Measurements from ENCODE around the gene EEA1. TPM values are rescaled to one million over a fixed set of nuclear protein-coding genes. Genes with fewer than 3 reads are reported as not detected.

The EEA1 gene
- polyA plus RNA-seq, 2 of the 4 experiments (the other 2 are of a cell fraction) = 6.6 to 8.1 TPM

DNA sequence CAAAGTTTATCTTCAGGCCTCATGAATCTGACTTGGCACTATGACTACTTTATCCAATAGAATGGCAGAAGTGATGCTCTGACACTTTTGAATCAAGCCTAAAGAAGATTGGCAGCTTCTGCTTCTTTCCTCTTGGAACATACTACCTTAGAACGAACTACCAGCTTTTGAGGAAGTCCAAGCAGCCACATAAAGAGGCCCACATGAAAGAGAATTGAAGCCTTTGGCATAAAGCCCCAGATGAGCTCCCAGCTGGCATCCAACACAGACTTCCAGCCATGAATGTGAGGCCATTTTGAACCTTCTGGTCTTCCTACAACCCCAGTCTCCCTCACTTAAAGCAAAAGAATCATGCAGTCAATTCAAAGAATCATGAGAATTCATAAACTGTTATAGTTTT, 65.8 kb downstream of the EEA1 start:
- no peak overlapping the region for H3K27ac ChIP-seq
- ChIA-PET POLR2A (no interaction called here), CTCF (no interaction called here)
- H3K4me2 ChIP-seq = no peak overlapping the region
- no peaks in the 10 kb centered on the region for H3K4me1 ChIP-seq
- ATAC-seq (no peak), FAIRE-seq (no peak), DNase-seq (ENCODE audit: low read depth in 1 of 2, low spot score in 1 of 2) (no peak)
- WGBS (ENCODE audit: missing lambda C conversion rate) = 87% methylated on average over 1 of the region's 1 CpG
- H3K9me3 ChIP-seq = no peaks in the 10 kb centered on the region
- H3K4me3 ChIP-seq = no peak overlapping the region
- TF ChIP-seq JUNB (IDR thresholded peaks at IDR 0.05) = no peak
- no peak for TF ChIP-seq MAX (IDR thresholded peaks at IDR 0.05)
- TF ChIP-seq GATA3 (IDR thresholded peaks at IDR 0.05; ENCODE audit: borderline replicate concordance) = no peak
- no peak for TF ChIP-seq HOXB13 (CRISPR knock-in tag; IDR thresholded peaks at IDR 0.05; ENCODE audit: low read depth)

DNA sequence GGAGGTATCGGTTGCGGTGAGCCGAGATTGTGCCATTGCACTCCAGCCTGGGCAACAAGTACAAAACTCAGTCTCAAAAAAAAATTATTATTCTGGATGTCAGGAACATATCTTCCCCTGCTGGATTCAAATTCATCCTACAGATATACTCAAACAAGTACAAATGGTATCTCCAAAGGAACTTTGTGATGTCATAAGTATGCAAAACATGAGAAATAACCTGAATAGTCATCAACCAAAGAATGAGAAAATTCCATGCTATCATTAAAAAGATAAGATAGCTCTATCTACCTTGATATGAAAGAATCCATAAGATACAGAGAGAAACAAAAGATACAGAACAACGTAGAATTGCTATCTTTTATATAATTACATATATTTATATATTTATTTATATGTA, 67.7 kb downstream of the EEA1 start:
- CTCF ChIA-PET = interaction anchor here (0.6 to 0.7 kb wide), 3 partner anchors 9 to 1073 kb away, joined by 3 to 5 read pairs (median 4); no protein-coding TSS in a partner anchor

DNA sequence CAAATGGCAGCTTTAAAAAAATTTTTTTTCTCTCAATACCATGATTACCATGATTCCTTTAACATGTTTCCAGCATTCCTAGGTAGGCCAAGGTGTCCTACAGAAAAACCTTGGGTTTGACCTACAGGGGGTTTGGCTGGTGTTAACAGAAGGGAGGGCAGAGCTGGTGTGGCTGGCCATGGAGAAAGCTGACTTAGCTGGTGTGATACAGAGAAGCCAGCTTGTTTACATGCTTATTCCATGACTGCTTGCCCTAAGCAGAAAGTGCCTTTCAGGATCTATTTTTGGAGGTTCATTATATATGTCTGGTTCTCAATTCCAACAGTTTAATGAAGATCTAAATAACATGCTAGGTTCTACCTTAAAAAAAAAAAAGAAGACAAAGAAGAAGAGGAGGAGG, 68.6 kb downstream of the EEA1 start:
- Histone ChIP-seq H3K27ac (no peak overlapping the region), H3K9me3 (no peaks in the 10 kb centered on the region), H3K4me1 (no peaks in the 10 kb centered on the region), H3K4me3 (no peak overlapping the region), H3K4me2 (no peak overlapping the region)
- ChIA-PET CTCF (interaction anchor here (0.7 to 1.2 kb wide), 4 partner anchors 10 to 44 kb away, joined by 3 to 5 read pairs (median 4); no protein-coding TSS in a partner anchor), POLR2A (no interaction called here)
- ATAC-seq (no peak), DNase-seq (ENCODE audit: low read depth in 1 of 2, low spot score in 1 of 2) (no peak), FAIRE-seq (no peak)
- TF ChIP-seq SREBF2 (IDR thresholded peaks at IDR 0.05) = no peak
- TF ChIP-seq NR3C1 (IDR thresholded peaks at IDR 0.05) = no peak
- TF ChIP-seq CHD4 (IDR thresholded peaks at IDR 0.05; ENCODE audit: borderline replicate concordance) = no peak
- no peak for TF ChIP-seq MAZ (IDR thresholded peaks at IDR 0.05; ENCODE audit: borderline replicate concordance, low read depth, low read length)
- TF ChIP-seq NFE2L2 (conservative IDR thresholded peaks at IDR 0.05; ENCODE audit: low read length) = no peak
- no peak for TF ChIP-seq ZC3H11A (IDR thresholded peaks at IDR 0.05)
- no peak for TF ChIP-seq EHMT2 (IDR thresholded peaks at IDR 0.05; ENCODE audit: low read depth)
- no peak for TF ChIP-seq FOSL2 (IDR thresholded peaks at IDR 0.05)
- no peak for TF ChIP-seq FOSL2 (CRISPR knock-in tag; IDR thresholded peaks at IDR 0.05)
- TF ChIP-seq NPAS2 (CRISPR knock-in tag; IDR thresholded peaks at IDR 0.05; ENCODE audit: borderline replicate concordance) = no peak
- TF ChIP-seq BCL3 (IDR thresholded peaks at IDR 0.05) = no peak
- TF ChIP-seq TP53 (CRISPR knock-in tag; IDR thresholded peaks at IDR 0.05) = no peak
- no peak for TF ChIP-seq BHLHE40 (IDR thresholded peaks at IDR 0.05; ENCODE audit: low read depth, low read length)
- TF ChIP-seq PHF8 (IDR thresholded peaks at IDR 0.05; ENCODE audit: borderline replicate concordance, low read depth) = no peak
- TF ChIP-seq EHF (CRISPR knock-in tag; IDR thresholded peaks at IDR 0.05) = no peak
- no peak for TF ChIP-seq MYC (IDR thresholded peaks at IDR 0.05; ENCODE audit: borderline replicate concordance, low read length)
- no peak for TF ChIP-seq REST (IDR thresholded peaks at IDR 0.05)
- no peak for TF ChIP-seq POLR2AphosphoS2 (conservative IDR thresholded peaks at IDR 0.05; ENCODE audit: low read length)
- no peak for TF ChIP-seq KDM1A (IDR thresholded peaks at IDR 0.05; ENCODE audit: low read depth)

More for the DNA sequence above, 67.7 kb downstream of the EEA1 start:
- no peak for DNase-seq (ENCODE audit: low read depth in 1 of 2, low spot score in 1 of 2)
- no peak for FAIRE-seq
- H3K9me3 ChIP-seq = no peaks in the 10 kb centered on the region
- no peak overlapping the region for H3K27ac ChIP-seq
- H3K4me1 ChIP-seq = no peaks in the 10 kb centered on the region
- ATAC-seq = no peak
- 95% methylated on average over 4 of the region's 4 CpGs for WGBS (ENCODE audit: missing lambda C conversion rate)
- POLR2A ChIA-PET = no interaction called here
- H3K4me3 ChIP-seq = no peak overlapping the region
- no peak for TF ChIP-seq BHLHE40 (IDR thresholded peaks at IDR 0.05; ENCODE audit: low read depth, low read length)
- TF ChIP-seq ATOH8 (CRISPR knock-in tag; IDR thresholded peaks at IDR 0.05; ENCODE audit: low read depth) = no peak
- TF ChIP-seq EP300 (IDR thresholded peaks at IDR 0.05) = no peak
- TF ChIP-seq ZSCAN20 (CRISPR knock-in tag; IDR thresholded peaks at IDR 0.05) = no peak
- no peak for TF ChIP-seq CHD2 (IDR thresholded peaks at IDR 0.05; ENCODE audit: low read length, partially characterized antibody)
- no peak for TF ChIP-seq NPAS2 (CRISPR knock-in tag; IDR thresholded peaks at IDR 0.05; ENCODE audit: borderline replicate concordance)
- no peak for TF ChIP-seq FOSB (CRISPR knock-in tag; IDR thresholded peaks at IDR 0.05)
- TF ChIP-seq, protein P1, sequence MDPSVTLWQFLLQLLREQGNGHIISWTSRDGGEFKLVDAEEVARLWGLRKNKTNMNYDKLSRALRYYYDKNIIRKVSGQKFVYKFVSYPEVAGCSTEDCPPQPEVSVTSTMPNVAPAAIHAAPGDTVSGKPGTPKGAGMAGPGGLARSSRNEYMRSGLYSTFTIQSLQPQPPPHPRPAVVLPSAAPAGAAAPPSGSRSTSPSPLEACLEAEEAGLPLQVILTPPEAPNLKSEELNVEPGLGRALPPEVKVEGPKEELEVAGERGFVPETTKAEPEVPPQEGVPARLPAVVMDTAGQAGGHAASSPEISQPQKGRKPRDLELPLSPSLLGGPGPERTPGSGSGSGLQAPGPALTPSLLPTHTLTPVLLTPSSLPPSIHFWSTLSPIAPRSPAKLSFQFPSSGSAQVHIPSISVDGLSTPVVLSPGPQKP (IDR thresholded peaks at IDR 0.05; ENCODE audit: low read depth, low read length) = no peak
- TF ChIP-seq, protein P2, sequence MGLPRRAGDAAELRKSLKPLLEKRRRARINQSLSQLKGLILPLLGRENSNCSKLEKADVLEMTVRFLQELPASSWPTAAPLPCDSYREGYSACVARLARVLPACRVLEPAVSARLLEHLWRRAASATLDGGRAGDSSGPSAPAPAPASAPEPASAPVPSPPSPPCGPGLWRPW (IDR thresholded peaks at IDR 0.05) = no peak
- H3K4me2 ChIP-seq = no peak overlapping the region

Measured in A549 (cell line).